A673 (cell line): ENCODE data around the gene CRY2. TPM values are rescaled to one million over a fixed set of nuclear protein-coding genes. Genes with fewer than 3 reads are reported as not detected.

ENCODE experiments used
- BruUV-seq: library from RNA; stranded (reverse); fragments of 400-500 nt; replicated peaks from 2 replicates; lab custom pipeline; 2021; lab: Mats Ljungman, UMichigan
- CTCF ChIA-PET: fragments of 300-600 bp; sonication (Branson Sonifier 250); formaldehyde crosslinking; loops from one replicate; lab custom pipeline; 2022; ENCODE audit warnings: antibody characterized with exemption; lab: Charles Lee
- POLR2A ChIA-PET: fragments of 300-600 bp; sonication (Branson Sonifier 250); formaldehyde crosslinking; loops from one replicate; lab custom pipeline; 2022; ENCODE audit warnings: antibody characterized with exemption; ENCODE audit not compliant: low non-redundant PET; lab: Charles Lee
- DNase-seq: peaks from one replicate; pipeline ENCODE4 v3.0.0-alpha.2; 2015; ENCODE audit warnings: low spot score
- H3K27ac ChIP-seq: fragments of 200-600 bp; sonication (generic); 2 replicates; pipeline ENCODE4 v1.5.1; 2016; ENCODE audit warnings: mixed run types, low read depth, mild to moderate bottlenecking, mixed read lengths, antibody characterized with exemption, low read length; ENCODE audit not compliant: poor library complexity, severe bottlenecking
- H3K27me3 ChIP-seq: fragments of 200-600 bp; sonication (generic); replicated peaks from 2 replicates; pipeline ENCODE4 v1.6.1; 2017; ENCODE audit warnings: mixed run types, low read depth, mild to moderate bottlenecking, mixed read lengths, antibody characterized with exemption, low read length; ENCODE audit not compliant: insufficient read depth, poor library complexity
- H3K36me3 ChIP-seq: fragments of 200-600 bp; sonication (generic); 2 replicates; pipeline ENCODE4 v1.6.1; 2016; ENCODE audit warnings: mixed run types, mild to moderate bottlenecking, mixed read lengths, antibody characterized with exemption, low read length; ENCODE audit not compliant: insufficient read depth, poor library complexity, severe bottlenecking
- H3K4me1 ChIP-seq: fragments of 200-600 bp; sonication (generic); 2 replicates; pipeline ENCODE4 v1.6.1; 2017; ENCODE audit warnings: mixed run types, mild to moderate bottlenecking, mixed read lengths, antibody characterized with exemption, low read length; ENCODE audit not compliant: insufficient read depth, poor library complexity, severe bottlenecking
- H3K4me3 ChIP-seq: fragments of 200-600 bp; sonication (generic); 2 replicates; pipeline ENCODE4 v1.5.1; 2016; ENCODE audit warnings: low read depth, mixed run types, mild to moderate bottlenecking, mixed read lengths, low read length; ENCODE audit not compliant: poor library complexity, severe bottlenecking
- H3K9me3 ChIP-seq: fragments of 200-600 bp; sonication (generic); 2 replicates; pipeline ENCODE4 v1.6.1; 2016; ENCODE audit warnings: mixed run types, low read depth, mild to moderate bottlenecking, mixed read lengths, antibody characterized with exemption, low read length; ENCODE audit not compliant: poor library complexity, severe bottlenecking
- CTCF ChIP-seq: fragments of 300-800, 200-600 bp; sonication (generic); conservative IDR thresholded peaks from 2 replicates; pipeline ENCODE4 v1.5.1; 2017; ENCODE audit warnings: low read depth, mild to moderate bottlenecking, antibody characterized with exemption, low read length, moderate library complexity, mixed read lengths
- EZH2 ChIP-seq: fragments of 200-600 bp; sonication (generic); IDR thresholded peaks from 2 replicates; pipeline ENCODE4 v1.6.1; 2017; ENCODE audit warnings: borderline replicate concordance, low read depth, mild to moderate bottlenecking, mixed read lengths, antibody characterized with exemption, low read length; ENCODE audit not compliant: poor library complexity, severe bottlenecking
- intact Hi-C: fragments of 100-400 bp; cut with micrococcal nuclease; formaldehyde crosslinking; loops from one replicate; pipeline ENCODE4 v1.10.0; 2022; ENCODE audit not compliant: unreplicated experiment
- total RNA-seq: library from RNA; stranded (reverse); gene quantifications from 2 replicates; pipeline ENCODE4 v1.2.3, GENCODE V29; 2021

The CRY2 gene
- total RNA-seq, 1 experiment from 2014 or later: 46.4 TPM

GRCh38 chr11:45810431-45811108 is 36.7 kb upstream of the CRY2 start:
- intact Hi-C loops: no loop called here
- Histone ChIP-seq H3K36me3 (peaks cover 17% of the 10 kb centered on the region), H3K4me3 (no peak overlapping the region), H3K27ac (no peak overlapping the region), H3K4me1 (peaks cover 25% of the 10 kb centered on the region), H3K9me3 (no peaks in the 10 kb centered on the region), H3K27me3 (no peaks in the 10 kb centered on the region)
- POLR2A ChIA-PET: no interaction called here
- no peak for DNase-seq
- CTCF ChIA-PET: no interaction called here
- no peak for TF ChIP-seq CTCF
- no peak for TF ChIP-seq EZH2
- BruUV-seq: no TSS peak

- Histone ChIP-seq H3K36me3 (peaks cover 17% of the 10 kb centered on the region), H3K27ac (no peak overlapping the region), H3K27me3 (no peaks in the 10 kb centered on the region), H3K4me3 (no peak overlapping the region), H3K9me3 (no peaks in the 10 kb centered on the region), H3K4me1 (peaks cover 20% of the 10 kb centered on the region)
- CTCF ChIA-PET: no interaction called here
- intact Hi-C loops: no loop called here
- POLR2A ChIA-PET: no interaction called here
- no peak for TF ChIP-seq EZH2
- no peak for DNase-seq
- BruUV-seq: no TSS peak
Measured at GRCh38 chr11:45811109-45811435, 36.2 kb upstream of the CRY2 start.

GRCh38 chr11:45811571-45812290 is 35.5 kb upstream of the CRY2 start:
- TF ChIP-seq EZH2 (no peak), CTCF (no peak)
- ChIA-PET POLR2A (no interaction called here), CTCF (interaction anchor here (0.6 kb wide), 2 partner anchors 40 to 176 kb away, joined by 3 to 4 read pairs; no protein-coding TSS in a partner anchor)
- Histone ChIP-seq H3K4me3 (no peak overlapping the region), H3K4me1 (peaks cover 17% of the 10 kb centered on the region), H3K27ac (no peak overlapping the region), H3K27me3 (no peaks in the 10 kb centered on the region), H3K36me3 (peaks cover 17% of the 10 kb centered on the region), H3K9me3 (no peaks in the 10 kb centered on the region)
- intact Hi-C loops: no loop called here
- BruUV-seq: no TSS peak
- no peak for DNase-seq
